ENCODE data around the gene CAMKK2.

DNA sequence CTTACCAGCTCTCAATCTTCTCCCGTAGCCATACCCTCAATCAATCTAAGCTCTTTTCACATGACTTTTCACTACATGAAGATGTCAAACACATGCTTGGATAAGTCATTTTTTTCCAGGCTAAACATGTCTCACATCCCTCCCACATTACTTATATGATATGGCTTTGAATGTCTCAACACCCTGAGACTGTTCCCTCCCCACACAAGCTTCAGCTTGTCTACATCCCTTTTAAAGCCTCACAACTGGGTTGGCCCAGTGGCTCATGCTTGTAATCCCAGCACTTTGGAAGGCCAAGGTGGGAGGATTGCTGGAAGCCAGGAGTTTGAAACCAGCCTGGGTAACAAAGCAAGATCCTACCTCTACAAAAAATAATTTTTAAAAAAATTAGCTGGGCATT is 37.2 kb upstream of the CAMKK2 start:
- TF ChIP-seq RAD21 (IDR thresholded peaks at IDR 0.05; ENCODE audit: low read depth) (no peak), YY1 (IDR thresholded peaks at IDR 0.05; ENCODE audit: low read depth) (no peak), CEBPB (IDR thresholded peaks at IDR 0.05) (no peak), TEAD4 (IDR thresholded peaks at IDR 0.05) (no peak), ZBTB7A (IDR thresholded peaks at IDR 0.05; ENCODE audit: low read depth) (no peak), EP300 (IDR thresholded peaks at IDR 0.05; ENCODE audit: borderline replicate concordance) (no peak), NFIC (IDR thresholded peaks at IDR 0.05) (no peak), CREB1 (IDR thresholded peaks at IDR 0.05; ENCODE audit: low read depth) (no peak)
- TF ChIP-seq, protein P1, sequence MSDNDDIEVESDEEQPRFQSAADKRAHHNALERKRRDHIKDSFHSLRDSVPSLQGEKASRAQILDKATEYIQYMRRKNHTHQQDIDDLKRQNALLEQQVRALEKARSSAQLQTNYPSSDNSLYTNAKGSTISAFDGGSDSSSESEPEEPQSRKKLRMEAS (IDR thresholded peaks at IDR 0.05), result no peak
- TF ChIP-seq, protein P2, sequence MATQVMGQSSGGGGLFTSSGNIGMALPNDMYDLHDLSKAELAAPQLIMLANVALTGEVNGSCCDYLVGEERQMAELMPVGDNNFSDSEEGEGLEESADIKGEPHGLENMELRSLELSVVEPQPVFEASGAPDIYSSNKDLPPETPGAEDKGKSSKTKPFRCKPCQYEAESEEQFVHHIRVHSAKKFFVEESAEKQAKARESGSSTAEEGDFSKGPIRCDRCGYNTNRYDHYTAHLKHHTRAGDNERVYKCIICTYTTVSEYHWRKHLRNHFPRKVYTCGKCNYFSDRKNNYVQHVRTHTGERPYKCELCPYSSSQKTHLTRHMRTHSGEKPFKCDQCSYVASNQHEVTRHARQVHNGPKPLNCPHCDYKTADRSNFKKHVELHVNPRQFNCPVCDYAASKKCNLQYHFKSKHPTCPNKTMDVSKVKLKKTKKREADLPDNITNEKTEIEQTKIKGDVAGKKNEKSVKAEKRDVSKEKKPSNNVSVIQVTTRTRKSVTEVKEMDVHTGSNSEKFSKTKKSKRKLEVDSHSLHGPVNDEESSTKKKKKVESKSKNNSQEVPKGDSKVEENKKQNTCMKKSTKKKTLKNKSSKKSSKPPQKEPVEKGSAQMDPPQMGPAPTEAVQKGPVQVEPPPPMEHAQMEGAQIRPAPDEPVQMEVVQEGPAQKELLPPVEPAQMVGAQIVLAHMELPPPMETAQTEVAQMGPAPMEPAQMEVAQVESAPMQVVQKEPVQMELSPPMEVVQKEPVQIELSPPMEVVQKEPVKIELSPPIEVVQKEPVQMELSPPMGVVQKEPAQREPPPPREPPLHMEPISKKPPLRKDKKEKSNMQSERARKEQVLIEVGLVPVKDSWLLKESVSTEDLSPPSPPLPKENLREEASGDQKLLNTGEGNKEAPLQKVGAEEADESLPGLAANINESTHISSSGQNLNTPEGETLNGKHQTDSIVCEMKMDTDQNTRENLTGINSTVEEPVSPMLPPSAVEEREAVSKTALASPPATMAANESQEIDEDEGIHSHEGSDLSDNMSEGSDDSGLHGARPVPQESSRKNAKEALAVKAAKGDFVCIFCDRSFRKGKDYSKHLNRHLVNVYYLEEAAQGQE (IDR thresholded peaks at IDR 0.05; ENCODE audit: low read depth), result no peak
- TF ChIP-seq, protein P3, sequence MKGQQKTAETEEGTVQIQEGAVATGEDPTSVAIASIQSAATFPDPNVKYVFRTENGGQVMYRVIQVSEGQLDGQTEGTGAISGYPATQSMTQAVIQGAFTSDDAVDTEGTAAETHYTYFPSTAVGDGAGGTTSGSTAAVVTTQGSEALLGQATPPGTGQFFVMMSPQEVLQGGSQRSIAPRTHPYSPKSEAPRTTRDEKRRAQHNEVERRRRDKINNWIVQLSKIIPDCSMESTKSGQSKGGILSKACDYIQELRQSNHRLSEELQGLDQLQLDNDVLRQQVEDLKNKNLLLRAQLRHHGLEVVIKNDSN (IDR thresholded peaks at IDR 0.05), result no peak
